GM18508 (cell line): Measurements from ENCODE around the gene CASP3.
A peak's percentile ranks its signal among the peaks of the same experiment; 100 is the strongest.
"Not testable (repeated sequence)": the region's sequence is repeated elsewhere in the genome, so short reads cannot be mapped to it uniquely, and the experiment has no call there.

Experiments used
- ATAC-seq: cut with Tn5 transposase; IDR thresholded peaks from one replicate; pipeline ENCODE4 v1.9.1; 2021; ENCODE audit warnings: moderate number of reproducible peaks; ENCODE audit not compliant: insufficient read depth, unreplicated experiment

The CASP3 gene

GRCh38 chr4:184598753-184599491 lies 50.3 kb downstream of the CASP3 start:
- ATAC-seq, result no peak

GRCh38 chr4:184596617-184597185 lies 52.5 kb downstream of the CASP3 start:
- ATAC-seq, result no peak

GRCh38 chr4:184596044-184596616 lies 53.1 kb downstream of the CASP3 start:
- ATAC-seq, result no peak

GRCh38 chr4:184595430-184595829 lies 53.8 kb downstream of the CASP3 start:
- no peak for ATAC-seq

GRCh38 chr4:184593461-184593860 lies 55.8 kb downstream of the CASP3 start:
- ATAC-seq, result no peak

- ATAC-seq, result not testable (repeated sequence)
Measured at GRCh38 chr4:184591747-184592270, 57.4 kb downstream of the CASP3 start.

- no peak for ATAC-seq
Measured at GRCh38 chr4:184591070-184591677, 58.1 kb downstream of the CASP3 start.

GRCh38 chr4:184590196-184590595 lies 59.1 kb downstream of the CASP3 start:
- ATAC-seq, result no peak

GRCh38 chr4:184588893-184589292 lies 60.4 kb downstream of the CASP3 start:
- no peak for ATAC-seq

- no peak for ATAC-seq
Measured at GRCh38 chr4:184587701-184588100, 61.5 kb downstream of the CASP3 start.

GRCh38 chr4:184587221-184587620 lies 62.0 kb downstream of the CASP3 start:
- no peak for ATAC-seq

- ATAC-seq, result peak; percentile 60
Measured at GRCh38 chr4:184583738-184584502, 65.3 kb downstream of the CASP3 start.
